Keratinocyte (primary cell): Measurements from ENCODE around the gene PTPRD. TPM values are rescaled to one million over a fixed set of nuclear protein-coding genes. Genes with fewer than 3 reads are reported as not detected.

Experiments used
- DNase-seq: peaks from one replicate; pipeline ENCODE4 v3.0.0-alpha.2; 2011; ENCODE audit warnings: low read depth, missing footprints, low spot score
- FAIRE-seq: peaks from 2 replicates; lab custom pipeline; 2011; peaks lifted over from hg19 to GRCh38; lab: Jason Lieb, UNC
- H2AFZ ChIP-seq: 2 replicates; pipeline ENCODE4 v1.6.0; 2012; ENCODE audit warnings: low read length, control low read depth, inconsistent platforms; ENCODE audit not compliant: control insufficient read depth
- H3K27ac ChIP-seq: 2 replicates; pipeline ENCODE4 v1.5.1; 2011; ENCODE audit warnings: low read length; ENCODE audit not compliant: control insufficient read depth, insufficient read depth
- H3K27me3 ChIP-seq: 3 replicates; pipeline ENCODE4 v1.6.0; 2011; ENCODE audit warnings: low read length; ENCODE audit not compliant: control insufficient read depth, insufficient read depth; ENCODE audit errors: extremely low read depth
- H3K36me3 ChIP-seq, 2 experiments: 2 replicates in 1 of 2; 3 replicates in 1 of 2; pipeline ENCODE4 v1.5.1; 2011; ENCODE audit warnings: low read length in 2 of 2, mild to moderate bottlenecking in 1 of 2; ENCODE audit not compliant: control insufficient read depth in 2 of 2, insufficient read depth in 2 of 2; ENCODE audit errors: extremely low read depth in 1 of 2
- H3K4me1 ChIP-seq: 3 replicates; pipeline ENCODE4 v1.5.1; 2011; ENCODE audit warnings: low read length; ENCODE audit not compliant: control insufficient read depth, insufficient read depth; ENCODE audit errors: extremely low read depth
- H3K4me2 ChIP-seq: 3 replicates; pipeline ENCODE4 v1.6.0; 2011; ENCODE audit warnings: low read depth, low read length; ENCODE audit not compliant: control insufficient read depth, insufficient read depth; ENCODE audit errors: extremely low read depth
- H3K4me3 ChIP-seq, 3 experiments: fragments of 200-600 bp in 1 of 3; sonication (generic) in 1 of 3; 2 replicates in 2 of 3; 3 replicates in 1 of 3; pipeline ENCODE4 v1.5.1; 2011 to 2016; ENCODE audit warnings: low read length in 3 of 3, mild to moderate bottlenecking in 3 of 3, control low read depth in 2 of 3, inconsistent platforms in 1 of 3, low read depth in 1 of 3, mixed read lengths in 1 of 3, mixed run types in 1 of 3, moderate library complexity in 1 of 3; ENCODE audit not compliant: control insufficient read depth in 2 of 3, insufficient read depth in 2 of 3; ENCODE audit errors: extremely low read depth in 1 of 3
- H3K79me2 ChIP-seq: 2 replicates; pipeline ENCODE4 v1.6.0; 2012; ENCODE audit warnings: low read length; ENCODE audit not compliant: control insufficient read depth, insufficient read depth
- H3K9ac ChIP-seq: 3 replicates; pipeline ENCODE4 v1.6.0; 2011; ENCODE audit warnings: low read length; ENCODE audit not compliant: control insufficient read depth, insufficient read depth; ENCODE audit errors: extremely low read depth
- H3K9me1 ChIP-seq: 3 replicates; pipeline ENCODE4 v1.6.0; 2011; ENCODE audit warnings: low read length; ENCODE audit not compliant: control insufficient read depth, insufficient read depth; ENCODE audit errors: extremely low read depth
- H3K9me3 ChIP-seq: 2 replicates; pipeline ENCODE4 v1.5.1; 2012; ENCODE audit warnings: low read depth, low read length; ENCODE audit not compliant: control insufficient read depth
- H4K20me1 ChIP-seq: 3 replicates; pipeline ENCODE4 v1.6.0; 2011; ENCODE audit warnings: low read length; ENCODE audit not compliant: control insufficient read depth, insufficient read depth; ENCODE audit errors: extremely low read depth
- CTCF ChIP-seq, 3 experiments: IDR thresholded peaks in 1 of 3; conservative IDR thresholded peaks in 1 of 3; optimal IDR thresholded peaks in 1 of 3; 2 replicates in 2 of 3; 3 replicates in 1 of 3; pipeline versions ENCODE3 to v1.5.1; 2011; ENCODE audit warnings: low read length in 3 of 3, mild to moderate bottlenecking in 3 of 3, moderate library complexity in 2 of 3, control low read depth in 1 of 3, inconsistent platforms in 1 of 3; ENCODE audit not compliant: insufficient read depth in 2 of 3; ENCODE audit errors: extremely low read depth in 1 of 3
- EZH2 ChIP-seq: IDR thresholded peaks from one replicate; pipeline ENCODE4 v1.6.1; 2012; ENCODE audit warnings: inconsistent platforms, mild to moderate bottlenecking, low read length, moderate library complexity
- dilution Hi-C: fragments of 300-500 bp; cut with MboI; formaldehyde crosslinking; loops from one replicate; pipeline ENCODE4 v1.7.0; 2020; ENCODE audit warnings: low sequenced_read_pairs; ENCODE audit not compliant: extremely low pct_ligation_motif_present
- polyA plus RNA-seq, 5 experiments: library from polyadenylated mRNA; depleted of rRNA in 3 of 5; stranded (reverse) in 3 of 5; stranded (forward) in 1 of 5; unstranded in 1 of 5; fragments of >200 nt; gene quantifications; 1 replicate in 1 of 5; 2 replicates in 3 of 5; 3 replicates in 1 of 5; pipeline versions ENCODE4 v1.2.1 to v1.2.3, GENCODE V29; 2011 to 2012; ENCODE audit warnings: missing spikeins in 2 of 5, low read depth in 1 of 5, low replicate concordance in 1 of 5

The PTPRD gene
- polyA plus RNA-seq, 1 donor (not counting 4 experiments of a cell fraction or from before 2014, with no cell fraction given), result 0.10 TPM

DNA sequence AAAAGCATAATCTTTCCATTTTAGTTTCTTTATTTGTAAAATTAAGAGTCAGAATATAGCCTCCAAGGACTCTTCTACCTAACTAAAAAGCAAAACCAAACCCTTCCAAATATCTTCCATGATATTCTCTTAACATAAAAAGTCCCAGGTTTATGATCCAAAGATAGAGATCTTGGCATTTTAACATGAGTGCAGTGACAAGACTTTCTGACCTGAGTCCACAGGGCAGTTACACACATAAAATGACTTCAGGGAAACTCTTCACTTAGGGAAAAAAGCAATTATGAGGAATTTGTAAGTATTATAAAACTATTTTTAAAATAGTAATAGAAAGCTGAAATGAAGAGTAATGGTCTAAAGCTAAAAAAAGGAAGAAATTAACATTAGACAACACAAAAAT is 2040.6 kb downstream of the PTPRD start:
- Histone ChIP-seq H3K27ac (no peak overlapping the region), H3K9me3 (no peaks in the 10 kb centered on the region), H3K36me3 (no peaks in the 10 kb centered on the region), H3K9me1 (no peaks in the 10 kb centered on the region), H2AFZ (no peak overlapping the region), H3K4me1 (no peaks in the 10 kb centered on the region), H3K27me3 (no peaks in the 10 kb centered on the region), H3K9ac (no peak overlapping the region), H4K20me1 (no peaks in the 10 kb centered on the region), H3K4me2 (no peak overlapping the region), H3K79me2 (no peaks in the 10 kb centered on the region), H3K4me3 (no peak overlapping the region)
- TF ChIP-seq EZH2, result no peak
- TF ChIP-seq CTCF (optimal IDR thresholded peaks at IDR 0.05 in 1 of 3, IDR thresholded peaks at IDR 0.05 in 1 of 3, conservative IDR thresholded peaks at IDR 0.05 in 1 of 3; ENCODE audit: extremely low read depth in 1 of 3, insufficient read depth in 2 of 3, low read length in 3 of 3), result no peak
- no peak for FAIRE-seq
- DNase-seq, result no peak
- dilution Hi-C loops, result no loop called here

GRCh38 chr9:8571643-8572042 is 2041.2 kb downstream of the PTPRD start:
- Histone ChIP-seq H3K4me1 (no peaks in the 10 kb centered on the region), H3K27ac (no peak overlapping the region), H3K4me3 (no peak overlapping the region), H3K79me2 (no peaks in the 10 kb centered on the region), H3K9me3 (no peaks in the 10 kb centered on the region), H3K27me3 (no peaks in the 10 kb centered on the region), H3K9me1 (no peaks in the 10 kb centered on the region), H3K4me2 (no peak overlapping the region), H3K9ac (no peak overlapping the region), H4K20me1 (no peaks in the 10 kb centered on the region), H3K36me3 (no peaks in the 10 kb centered on the region), H2AFZ (no peak overlapping the region)
- dilution Hi-C loops, result no loop called here
- FAIRE-seq (no peak), DNase-seq (no peak)
- no peak for TF ChIP-seq EZH2
- TF ChIP-seq CTCF (optimal IDR thresholded peaks at IDR 0.05 in 1 of 3, IDR thresholded peaks at IDR 0.05 in 1 of 3, conservative IDR thresholded peaks at IDR 0.05 in 1 of 3; ENCODE audit: extremely low read depth in 1 of 3, insufficient read depth in 2 of 3, low read length in 3 of 3), result no peak
